ENCODE results near the gene KMT2C. TPM values are rescaled to one million over a fixed set of nuclear protein-coding genes. Genes with fewer than 3 reads are reported as not detected.
"Not testable (repeated sequence)": the region's sequence is repeated elsewhere in the genome, so short reads cannot be mapped to it uniquely, and the experiment has no call there.

Gene KMT2C
- total and polyA plus RNA-seq, 9 donors, result 14.0 to 109 (median 74.0) TPM

GRCh38 chr7:152433721-152434490 lies 1.9 kb downstream of the KMT2C start:
- WGBS, 3 donors, result 1 to 12% (median 2%) methylated on average over 15 of the region's 15 CpGs
- TF ChIP-seq CTCF (IDR thresholded peaks at IDR 0.05), result peak in 1 of 3 donors; percentile 33
- H3K4me1 ChIP-seq (ENCODE audit: insufficient read depth), result not testable (repeated sequence)

DNA sequence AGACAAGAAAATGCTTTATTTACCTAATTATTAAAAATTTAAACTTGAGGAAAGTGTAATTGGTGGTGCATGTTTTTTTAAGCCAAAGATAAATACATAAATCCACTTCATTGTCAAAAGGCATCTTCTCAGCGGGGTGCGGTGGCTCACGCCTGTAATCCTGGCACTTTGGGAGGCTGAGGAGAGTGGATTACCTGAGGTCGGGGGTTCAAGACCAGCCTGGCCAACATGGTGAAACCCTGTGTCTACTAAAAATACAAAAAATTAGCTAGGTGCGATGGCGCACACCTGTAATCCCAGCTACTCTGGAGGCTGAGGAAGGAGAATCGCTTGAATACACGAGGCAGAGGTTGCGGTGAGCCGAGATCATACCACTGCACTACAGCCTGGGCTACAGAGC lies 3.1 kb downstream of the KMT2C start:
- H3K27me3 ChIP-seq; DNase-seq; H3K36me3 ChIP-seq; H3K4me1 ChIP-seq (ENCODE audit: insufficient read depth); intact Hi-C loops (cut with DNase I); H3K9me3 ChIP-seq; H3K27ac ChIP-seq: not testable (repeated sequence)
- peak overlapping the region; percentile 6 for H3K4me3 ChIP-seq
- 84 to 88% (median 85%) methylated on average over 10 of the region's 10 CpGs for WGBS, 3 donors

More at GRCh38 chr7:152433721-152434490, 1.9 kb downstream of the KMT2C start:
- H3K36me3 ChIP-seq; H3K27me3 ChIP-seq; intact Hi-C loops (cut with DNase I); H3K9me3 ChIP-seq: not testable (repeated sequence)
- peak overlapping the region in 1 of 2 donors; percentile 95 for H3K27ac ChIP-seq
- peak overlapping the region; percentile 100 for H3K4me3 ChIP-seq
- peak; percentile 32 to 78 (median 56) for DNase-seq

DNA sequence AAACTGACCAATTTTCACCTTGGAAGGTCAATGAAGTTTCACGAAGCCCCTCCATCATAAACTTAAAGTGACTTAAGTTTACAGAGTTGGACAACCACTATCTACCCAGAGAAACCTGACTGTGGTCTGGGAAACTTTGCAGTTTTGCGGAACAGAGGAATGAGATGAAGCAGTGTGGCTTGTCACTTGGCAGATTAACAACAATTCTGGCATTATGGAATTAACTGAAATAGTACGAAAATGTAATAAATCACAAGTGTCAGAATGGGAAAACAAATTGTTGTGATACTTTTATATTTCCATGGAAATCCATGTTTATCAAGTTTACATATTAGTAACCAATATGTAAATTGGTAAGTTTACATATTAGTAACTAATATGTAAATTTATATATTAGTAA lies 4.9 kb downstream of the KMT2C start:
- intact Hi-C loops (cut with DNase I), result no loop called here
- H3K36me3 ChIP-seq, result no peaks in the 10 kb centered on the region
- WGBS, 3 donors, result 83 to 91% (median 89%) methylated on average over 3 of the region's 3 CpGs

GRCh38 chr7:152430118-152430517 lies 5.7 kb downstream of the KMT2C start:
- intact Hi-C loops (cut with DNase I), result not testable (repeated sequence)
- peaks cover 10% of the 10 kb centered on the region for H3K4me1 ChIP-seq (ENCODE audit: insufficient read depth)
- WGBS, 3 donors, result 33 to 57% (median 50%) methylated on average over 5 of the region's 5 CpGs

More for the DNA sequence above, 4.9 kb downstream of the KMT2C start:
- Histone ChIP-seq H3K27me3 (no peaks in the 10 kb centered on the region), H3K27ac (no peak overlapping the region), H3K4me1 (ENCODE audit: insufficient read depth) (peaks cover 7% of the 10 kb centered on the region), H3K9me3 (no peaks in the 10 kb centered on the region), H3K4me3 (no peak overlapping the region)
- no peak for DNase-seq
- TF ChIP-seq CTCF (IDR thresholded peaks at IDR 0.05), result no peak
- no peak for TF ChIP-seq POLR2A (IDR thresholded peaks at IDR 0.05)
- TF ChIP-seq EP300 (IDR thresholded peaks at IDR 0.05), result no peak

DNA sequence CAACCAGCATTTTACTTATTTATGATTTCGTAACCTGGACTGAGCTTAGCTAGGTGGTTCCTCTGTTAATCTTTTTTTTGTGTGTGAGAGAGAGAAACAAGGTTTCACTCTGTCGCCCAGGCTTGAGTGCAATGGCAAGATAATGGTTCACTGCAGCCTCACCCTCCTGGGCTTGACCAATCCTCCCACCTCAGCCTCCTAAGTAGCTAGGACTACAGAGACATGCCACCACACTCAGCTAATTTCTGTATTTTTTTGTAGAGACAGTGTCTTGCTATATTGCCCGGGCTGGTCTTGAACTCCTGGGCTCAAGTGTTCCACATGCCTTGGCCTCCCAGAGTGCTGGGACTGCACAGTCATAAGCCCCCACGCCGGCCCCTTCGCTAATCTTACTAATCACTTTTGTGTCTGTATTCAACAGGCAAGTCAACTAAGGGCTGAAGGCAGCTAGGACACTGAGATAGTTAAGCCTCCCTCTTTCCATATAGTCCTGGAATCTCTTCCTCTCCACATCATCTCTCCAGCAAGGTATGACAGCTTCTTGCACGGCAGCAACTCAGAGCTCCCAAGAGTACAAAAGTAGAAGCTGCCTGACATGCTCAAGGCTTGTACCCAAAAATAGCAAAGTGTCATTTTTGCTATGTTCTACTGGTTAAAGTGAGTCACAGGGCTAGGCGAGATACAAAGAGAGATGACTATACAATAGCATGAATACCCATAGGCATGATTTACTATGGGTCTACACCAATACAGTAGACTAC lies 11.3 kb downstream of the KMT2C start:
- peaks cover 5% of the 10 kb centered on the region for H3K4me1 ChIP-seq (ENCODE audit: insufficient read depth)
- intact Hi-C loops (cut with DNase I), result no loop called here
- no peak overlapping the region for H3K27ac ChIP-seq
- H3K27me3 ChIP-seq, result no peaks in the 10 kb centered on the region
- WGBS, 3 donors, result 81 to 90% (median 90%) methylated on average over 8 of the region's 8 CpGs
- no peaks in the 10 kb centered on the region for H3K9me3 ChIP-seq
- no peak for TF ChIP-seq CTCF (IDR thresholded peaks at IDR 0.05)
- no peak overlapping the region for H3K4me3 ChIP-seq
- H3K36me3 ChIP-seq, result no peaks in the 10 kb centered on the region
- DNase-seq, result no peak

More at GRCh38 chr7:152430118-152430517, 5.7 kb downstream of the KMT2C start:
- H3K36me3 ChIP-seq, H3K27me3 ChIP-seq, H3K4me3 ChIP-seq, H3K9me3 ChIP-seq, DNase-seq, H3K27ac ChIP-seq: not testable (repeated sequence)
